ENCODE measurements around the gene RHEBL1. TPM values are rescaled to one million over a fixed set of nuclear protein-coding genes. Genes with fewer than 3 reads are reported as not detected.

The RHEBL1 gene
- total and polyA plus RNA-seq, 4 donors, result 0.55 to 2.4 (median 1.2) TPM

- DNase-seq (no peak), ATAC-seq (ENCODE audit: low FRiP score) (no peak)
- Histone ChIP-seq H3K9me3 (ENCODE audit: control insufficient read depth, low read length) (no peaks in the 10 kb centered on the region), H3K36me3 (ENCODE audit: control insufficient read depth in 1 of 2, insufficient read depth in 2 of 2, low read length in 1 of 2) (no peaks in the 10 kb centered on the region), H3K4me1 (ENCODE audit: control insufficient read depth in 1 of 2, insufficient read depth in 2 of 2, low read length in 2 of 2) (no peaks in the 10 kb centered on the region), H3K27ac (ENCODE audit: low read depth in 1 of 2, low read length in 2 of 2) (no peak overlapping the region), H3K27me3 (ENCODE audit: control insufficient read depth in 1 of 2, insufficient read depth in 2 of 2, low read length in 1 of 2) (no peaks in the 10 kb centered on the region), H3K4me3 (ENCODE audit: low read length in 2 of 2) (peak overlapping the region; percentile 88 to 92)
- intact Hi-C loops (cut with DNase I), result loop anchor here in 1 of 2 donors (5.0 kb wide), 2 partner anchors 73 to 178 kb away; partner anchors contain the start of gene TUBA1B
- WGBS, 2 donors, result 0 to 1% methylated on average over 53 to 70 of the region's 70 CpGs
Measured at GRCh38 chr12:49059299-49060171, 10.2 kb downstream of the RHEBL1 start.

GRCh38 chr12:49059045-49059298, 10.8 kb downstream of the RHEBL1 start:
- intact Hi-C loops (cut with DNase I), result no loop called here
- no peaks in the 10 kb centered on the region for H3K4me1 ChIP-seq (ENCODE audit: control insufficient read depth in 1 of 2, insufficient read depth in 2 of 2, low read length in 2 of 2)
- no peak overlapping the region for H3K27ac ChIP-seq (ENCODE audit: low read depth in 1 of 2, low read length in 2 of 2)
- H3K27me3 ChIP-seq (ENCODE audit: control insufficient read depth in 1 of 2, insufficient read depth in 2 of 2, low read length in 1 of 2), result no peaks in the 10 kb centered on the region
- 0% methylated on average over 1 of the region's 1 CpG for WGBS, 2 donors
- H3K9me3 ChIP-seq (ENCODE audit: control insufficient read depth, low read length), result no peaks in the 10 kb centered on the region
- no peak for ATAC-seq (ENCODE audit: low FRiP score)
- no peak for DNase-seq
- no peaks in the 10 kb centered on the region for H3K36me3 ChIP-seq (ENCODE audit: control insufficient read depth in 1 of 2, insufficient read depth in 2 of 2, low read length in 1 of 2)
- peak overlapping the region; percentile 88 to 92 for H3K4me3 ChIP-seq (ENCODE audit: low read length in 2 of 2)

- Histone ChIP-seq H3K36me3 (ENCODE audit: control insufficient read depth in 1 of 2, insufficient read depth in 2 of 2, low read length in 1 of 2) (peaks cover 0 to 1% of the 10 kb centered on the region in 2 donors), H3K4me3 (ENCODE audit: low read length in 2 of 2) (peak overlapping the region; percentile 88 to 92), H3K27ac (ENCODE audit: low read depth in 1 of 2, low read length in 2 of 2) (no peak overlapping the region), H3K4me1 (ENCODE audit: control insufficient read depth in 1 of 2, insufficient read depth in 2 of 2, low read length in 2 of 2) (no peaks in the 10 kb centered on the region), H3K27me3 (ENCODE audit: control insufficient read depth in 1 of 2, insufficient read depth in 2 of 2, low read length in 1 of 2) (no peaks in the 10 kb centered on the region), H3K9me3 (ENCODE audit: control insufficient read depth, low read length) (no peaks in the 10 kb centered on the region)
- intact Hi-C loops (cut with DNase I), result no loop called here
- no peak for DNase-seq
- 1 to 2% methylated on average over 5 of the region's 5 CpGs for WGBS, 2 donors
- no peak for ATAC-seq (ENCODE audit: low FRiP score)
Measured at GRCh38 chr12:49058366-49059044, 11.3 kb downstream of the RHEBL1 start.

GRCh38 chr12:49057888-49058287, 11.9 kb downstream of the RHEBL1 start:
- H3K4me3 ChIP-seq (ENCODE audit: low read length in 2 of 2), result peak overlapping the region; percentile 1 to 92
- no peaks in the 10 kb centered on the region for H3K4me1 ChIP-seq (ENCODE audit: control insufficient read depth in 1 of 2, insufficient read depth in 2 of 2, low read length in 2 of 2)
- H3K27me3 ChIP-seq (ENCODE audit: control insufficient read depth in 1 of 2, insufficient read depth in 2 of 2, low read length in 1 of 2), result no peaks in the 10 kb centered on the region
- no peaks in the 10 kb centered on the region for H3K9me3 ChIP-seq (ENCODE audit: control insufficient read depth, low read length)
- DNase-seq (no peak), ATAC-seq (ENCODE audit: low FRiP score) (no peak)
- intact Hi-C loops (cut with DNase I), result no loop called here
- no peak overlapping the region for H3K27ac ChIP-seq (ENCODE audit: low read depth in 1 of 2, low read length in 2 of 2)
- peaks cover 0 to 6% of the 10 kb centered on the region in 2 donors for H3K36me3 ChIP-seq (ENCODE audit: control insufficient read depth in 1 of 2, insufficient read depth in 2 of 2, low read length in 1 of 2)
- WGBS, 2 donors, result 2% methylated on average over 4 of the region's 4 CpGs

- no peaks in the 10 kb centered on the region for H3K4me1 ChIP-seq (ENCODE audit: control insufficient read depth in 1 of 2, insufficient read depth in 2 of 2, low read length in 2 of 2)
- DNase-seq (peak in 1 of 2 donors; percentile 73), ATAC-seq (ENCODE audit: low FRiP score) (peak; percentile 52)
- H3K27me3 ChIP-seq (ENCODE audit: control insufficient read depth in 1 of 2, insufficient read depth in 2 of 2, low read length in 1 of 2), result no peaks in the 10 kb centered on the region
- H3K36me3 ChIP-seq (ENCODE audit: control insufficient read depth in 1 of 2, insufficient read depth in 2 of 2, low read length in 1 of 2), result peaks cover 3 to 7% of the 10 kb centered on the region in 2 donors
- no peak overlapping the region for H3K4me3 ChIP-seq (ENCODE audit: low read length in 2 of 2)
- H3K27ac ChIP-seq (ENCODE audit: low read depth in 1 of 2, low read length in 2 of 2), result no peak overlapping the region
- 30 to 31% methylated on average over 7 of the region's 7 CpGs for WGBS, 2 donors
- intact Hi-C loops (cut with DNase I), result no loop called here
- no peaks in the 10 kb centered on the region for H3K9me3 ChIP-seq (ENCODE audit: control insufficient read depth, low read length)
Measured at GRCh38 chr12:49055978-49056754, 13.6 kb downstream of the RHEBL1 start.

- no peak for ATAC-seq (ENCODE audit: low FRiP score)
- H3K4me3 ChIP-seq (ENCODE audit: low read length in 2 of 2), result no peak overlapping the region
- H3K36me3 ChIP-seq (ENCODE audit: control insufficient read depth in 1 of 2, insufficient read depth in 2 of 2, low read length in 1 of 2), result peaks cover 3 to 9% of the 10 kb centered on the region in 2 donors
- H3K4me1 ChIP-seq (ENCODE audit: control insufficient read depth in 1 of 2, insufficient read depth in 2 of 2, low read length in 2 of 2), result no peaks in the 10 kb centered on the region
- 59 to 61% methylated on average over 4 of the region's 4 CpGs for WGBS, 2 donors
- no peak for DNase-seq
- H3K27me3 ChIP-seq (ENCODE audit: control insufficient read depth in 1 of 2, insufficient read depth in 2 of 2, low read length in 1 of 2), result no peaks in the 10 kb centered on the region
- H3K9me3 ChIP-seq (ENCODE audit: control insufficient read depth, low read length), result no peaks in the 10 kb centered on the region
- intact Hi-C loops (cut with DNase I), result no loop called here
- no peak overlapping the region for H3K27ac ChIP-seq (ENCODE audit: low read depth in 1 of 2, low read length in 2 of 2)
Measured at GRCh38 chr12:49055092-49055491, 14.7 kb downstream of the RHEBL1 start.

- ATAC-seq (ENCODE audit: low FRiP score), result no peak
- WGBS, 2 donors, result 86 to 89% methylated on average over 10 of the region's 10 CpGs
- H3K4me1 ChIP-seq (ENCODE audit: control insufficient read depth in 1 of 2, insufficient read depth in 2 of 2, low read length in 2 of 2), result no peaks in the 10 kb centered on the region
- intact Hi-C loops (cut with DNase I), result no loop called here
- no peaks in the 10 kb centered on the region for H3K27me3 ChIP-seq (ENCODE audit: control insufficient read depth in 1 of 2, insufficient read depth in 2 of 2, low read length in 1 of 2)
- H3K36me3 ChIP-seq (ENCODE audit: control insufficient read depth in 1 of 2, insufficient read depth in 2 of 2, low read length in 1 of 2), result peaks cover 3 to 9% of the 10 kb centered on the region in 2 donors
- DNase-seq, result peak in 1 of 2 donors; percentile 75
- H3K4me3 ChIP-seq (ENCODE audit: low read length in 2 of 2), result no peak overlapping the region
- no peak overlapping the region for H3K27ac ChIP-seq (ENCODE audit: low read depth in 1 of 2, low read length in 2 of 2)
- no peaks in the 10 kb centered on the region for H3K9me3 ChIP-seq (ENCODE audit: control insufficient read depth, low read length)
Measured at GRCh38 chr12:49054524-49054923, 15.3 kb downstream of the RHEBL1 start.

GRCh38 chr12:49054096-49054495, 15.7 kb downstream of the RHEBL1 start:
- Histone ChIP-seq H3K4me1 (ENCODE audit: control insufficient read depth in 1 of 2, insufficient read depth in 2 of 2, low read length in 2 of 2) (no peaks in the 10 kb centered on the region), H3K36me3 (ENCODE audit: control insufficient read depth in 1 of 2, insufficient read depth in 2 of 2, low read length in 1 of 2) (peaks cover 3 to 9% of the 10 kb centered on the region in 2 donors), H3K27ac (ENCODE audit: low read depth in 1 of 2, low read length in 2 of 2) (no peak overlapping the region), H3K4me3 (ENCODE audit: low read length in 2 of 2) (no peak overlapping the region), H3K27me3 (ENCODE audit: control insufficient read depth in 1 of 2, insufficient read depth in 2 of 2, low read length in 1 of 2) (no peaks in the 10 kb centered on the region), H3K9me3 (ENCODE audit: control insufficient read depth, low read length) (no peaks in the 10 kb centered on the region)
- 89 to 92% methylated on average over 5 of the region's 5 CpGs for WGBS, 2 donors
- DNase-seq, result no peak
- no peak for ATAC-seq (ENCODE audit: low FRiP score)
- intact Hi-C loops (cut with DNase I), result no loop called here

Data from aorta (tissue), 5 donors.